Amniotic epithelial cell (primary cell): Measurements from ENCODE around the gene CEP170B.
"Not testable (repeated sequence)": the region's sequence is repeated elsewhere in the genome, so short reads cannot be mapped to it uniquely, and the experiment has no call there.

Experiments
- DNase-seq: peaks from one replicate; pipeline ENCODE4 v3.0.0-alpha.2; 2010; ENCODE audit warnings: low read depth

The CEP170B gene

GRCh38 chr14:104917116-104917515, 52.0 kb downstream of the CEP170B start:
- DNase-seq: no peak

- DNase-seq: peak; percentile 41
Observed at GRCh38 chr14:104917993-104918392, 52.9 kb downstream of the CEP170B start.

- not testable (repeated sequence) for DNase-seq
Observed at GRCh38 chr14:104919152-104919992, 54.3 kb downstream of the CEP170B start.

GRCh38 chr14:104919993-104920315, 54.9 kb downstream of the CEP170B start:
- no peak for DNase-seq

GRCh38 chr14:104923640-104924420, 58.8 kb downstream of the CEP170B start:
- no peak for DNase-seq

- DNase-seq: no peak
Observed at GRCh38 chr14:104924421-104925213, 59.5 kb downstream of the CEP170B start, which contains the start of gene PLD4. Gene PLD4 (plus strand): TSS chr14:104924879. CDS start chr14:104927141, 2,262 bp downstream.

- no peak for DNase-seq
Observed at GRCh38 chr14:104925214-104925854, 60.3 kb downstream of the CEP170B start.

GRCh38 chr14:104925855-104926609, 61.0 kb downstream of the CEP170B start:
- peak; percentile 49 for DNase-seq

GRCh38 chr14:104926619-104927431, 61.8 kb downstream of the CEP170B start:
- DNase-seq: no peak

GRCh38 chr14:104927432-104927816, 62.4 kb downstream of the CEP170B start:
- no peak for DNase-seq

GRCh38 chr14:104927901-104928300, 62.8 kb downstream of the CEP170B start:
- DNase-seq: no peak

GRCh38 chr14:104928391-104929133, 63.5 kb downstream of the CEP170B start:
- no peak for DNase-seq

GRCh38 chr14:104929268-104930230, 64.5 kb downstream of the CEP170B start:
- no peak for DNase-seq

GRCh38 chr14:104930526-104931303, 65.6 kb downstream of the CEP170B start:
- no peak for DNase-seq

GRCh38 chr14:104931304-104931770, 66.3 kb downstream of the CEP170B start:
- DNase-seq: no peak

GRCh38 chr14:104931771-104932675, 67.0 kb downstream of the CEP170B start:
- DNase-seq: no peak
